Kidney (tissue), 14 donors: Measurements from ENCODE around the gene CLK2. TPM values are rescaled to one million over a fixed set of nuclear protein-coding genes. Genes with fewer than 3 reads are reported as not detected.

Experiments
- DNase-seq, 5 donors: peaks; one replicate each; pipeline ENCODE4 v3.0.0-alpha.2; 2013 to 2020
- FAIRE-seq: peaks from 2 replicates; lab custom pipeline; 2012; peaks lifted over from hg19 to GRCh38; lab: Jason Lieb, UNC
- H3K27ac ChIP-seq, 2 donors: one replicate each; pipeline ENCODE4 v1.7.0; 2013; ENCODE audit warnings: low read depth in 2 of 2, low read length in 2 of 2, inconsistent platforms in 1 of 2
- H3K27me3 ChIP-seq: one replicate; pipeline ENCODE4 v1.7.1; 2013; ENCODE audit warnings: low read length, inconsistent platforms; ENCODE audit not compliant: control insufficient read depth, insufficient read depth
- H3K36me3 ChIP-seq, 3 donors: one replicate each; pipeline versions ENCODE4 v1.7.0 to v1.7.1; 2013; ENCODE audit warnings: low read length in 3 of 3, control low read depth in 1 of 3, inconsistent platforms in 1 of 3; ENCODE audit not compliant: insufficient read depth in 3 of 3, control insufficient read depth in 2 of 3
- H3K4me1 ChIP-seq, 3 donors: one replicate each; pipeline versions ENCODE4 v1.7.0 to v1.7.1; 2013; ENCODE audit warnings: low read length in 3 of 3, inconsistent platforms in 1 of 3, low read depth in 1 of 3; ENCODE audit not compliant: control insufficient read depth in 2 of 3, insufficient read depth in 2 of 3
- H3K4me3 ChIP-seq, 3 donors: one replicate each; pipeline versions ENCODE4 v1.7.0 to v1.8.1; 2013; ENCODE audit warnings: low read length in 3 of 3, control low read depth in 1 of 3, inconsistent platforms in 1 of 3
- H3K9ac ChIP-seq, 3 donors: one replicate each; pipeline versions ENCODE4 v1.7.0 to v1.7.1; 2013; ENCODE audit warnings: low read length in 3 of 3, control low read depth in 1 of 3, inconsistent platforms in 1 of 3
- H3K9me3 ChIP-seq, 3 donors: one replicate each; pipeline versions ENCODE4 v1.7.0 to v1.7.1; 2013; ENCODE audit warnings: low read length in 3 of 3, control low read depth in 1 of 3, inconsistent platforms in 1 of 3; ENCODE audit not compliant: control insufficient read depth in 2 of 3, insufficient read depth in 1 of 3
- intact Hi-C: fragments of 100-400 bp; cut with DNase I; formaldehyde crosslinking; loops from one replicate; pipeline ENCODE4 v1.11.1; 2022
- polyA plus RNA-seq: library from polyadenylated mRNA; stranded (reverse); fragments of 350-450 nt; fragmentation: Illumina TruSeq; extraction: RNeasy Lipid Tissue Mini Kit (QIAGEN cat#74804); gene quantifications from one replicate; pipeline ENCODE4 v1.2.3, GENCODE V29; 2014; ENCODE audit warnings: low read depth, low replicate concordance; ENCODE audit not compliant: insufficient read depth
- total RNA-seq: library from RNA; stranded (reverse); fragmentation: NEBNext Ultra II Directional; extraction: Animal tissue kit (Norgen Biotek cat#: 25700); gene quantifications from one replicate; pipeline ENCODE4 v1.2.1, GENCODE V29; 2021
- TF ChIP-seq, protein P1 (sequence below): IDR thresholded peaks from 3 replicates; pipeline ENCODE4 v1.5.1; 2012; ENCODE audit warnings: mild to moderate bottlenecking, moderate library complexity, borderline replicate concordance; ENCODE audit not compliant: insufficient read depth; ENCODE audit errors: extremely low read depth
- donor health status: control.
- donor health status: control.
- donor health status: control.
- donor health status: control.
- donor health status: control.
- donor health status: DM: yes; HTN: yes; CAD: no.
- donor health status: Normal renal cell carcinoma (clear cell type).

Gene CLK2
- total and polyA plus RNA-seq, 2 donors from 2014 or later: 28.9 to 59.7 TPM

DNA sequence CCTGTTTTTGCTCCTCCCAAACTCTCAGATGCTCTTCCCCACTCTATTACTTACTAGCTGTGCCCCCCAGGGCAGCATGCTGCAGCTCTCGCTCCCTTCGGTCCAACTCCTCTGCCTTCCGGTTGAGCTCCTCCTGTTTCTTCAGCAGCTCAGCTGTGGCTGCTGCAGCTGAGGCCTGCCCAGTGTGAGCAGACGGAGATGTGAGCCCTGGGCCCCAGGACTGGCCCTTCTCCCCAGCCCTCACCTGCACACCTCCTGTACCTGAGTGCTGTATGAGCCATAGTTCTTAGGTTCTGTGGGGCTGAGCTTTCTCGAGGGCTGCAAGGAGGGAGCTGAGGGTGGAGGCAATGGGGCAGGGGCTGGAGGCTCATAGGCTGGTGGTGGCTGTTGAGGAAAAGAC is 13.0 kb downstream of the CLK2 start:
- TF ChIP-seq, protein P1, sequence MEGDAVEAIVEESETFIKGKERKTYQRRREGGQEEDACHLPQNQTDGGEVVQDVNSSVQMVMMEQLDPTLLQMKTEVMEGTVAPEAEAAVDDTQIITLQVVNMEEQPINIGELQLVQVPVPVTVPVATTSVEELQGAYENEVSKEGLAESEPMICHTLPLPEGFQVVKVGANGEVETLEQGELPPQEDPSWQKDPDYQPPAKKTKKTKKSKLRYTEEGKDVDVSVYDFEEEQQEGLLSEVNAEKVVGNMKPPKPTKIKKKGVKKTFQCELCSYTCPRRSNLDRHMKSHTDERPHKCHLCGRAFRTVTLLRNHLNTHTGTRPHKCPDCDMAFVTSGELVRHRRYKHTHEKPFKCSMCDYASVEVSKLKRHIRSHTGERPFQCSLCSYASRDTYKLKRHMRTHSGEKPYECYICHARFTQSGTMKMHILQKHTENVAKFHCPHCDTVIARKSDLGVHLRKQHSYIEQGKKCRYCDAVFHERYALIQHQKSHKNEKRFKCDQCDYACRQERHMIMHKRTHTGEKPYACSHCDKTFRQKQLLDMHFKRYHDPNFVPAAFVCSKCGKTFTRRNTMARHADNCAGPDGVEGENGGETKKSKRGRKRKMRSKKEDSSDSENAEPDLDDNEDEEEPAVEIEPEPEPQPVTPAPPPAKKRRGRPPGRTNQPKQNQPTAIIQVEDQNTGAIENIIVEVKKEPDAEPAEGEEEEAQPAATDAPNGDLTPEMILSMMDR: no peak
- intact Hi-C loops: no loop called here
- Histone ChIP-seq H3K9me3 (no peaks in the 10 kb centered on the region), H3K4me3 (peak overlapping the region in 1 of 3 donors; percentile 99), H3K27ac (no peak overlapping the region), H3K9ac (no peak overlapping the region), H3K36me3 (peaks cover 0 to 22% (median 13%) of the 10 kb centered on the region in 3 donors), H3K4me1 (peaks cover 0 to 20% (median 14%) of the 10 kb centered on the region in 3 donors), H3K27me3 (no peaks in the 10 kb centered on the region)
- FAIRE-seq: no peak
- DNase-seq: peak in 1 of 5 donors; percentile 42

DNA sequence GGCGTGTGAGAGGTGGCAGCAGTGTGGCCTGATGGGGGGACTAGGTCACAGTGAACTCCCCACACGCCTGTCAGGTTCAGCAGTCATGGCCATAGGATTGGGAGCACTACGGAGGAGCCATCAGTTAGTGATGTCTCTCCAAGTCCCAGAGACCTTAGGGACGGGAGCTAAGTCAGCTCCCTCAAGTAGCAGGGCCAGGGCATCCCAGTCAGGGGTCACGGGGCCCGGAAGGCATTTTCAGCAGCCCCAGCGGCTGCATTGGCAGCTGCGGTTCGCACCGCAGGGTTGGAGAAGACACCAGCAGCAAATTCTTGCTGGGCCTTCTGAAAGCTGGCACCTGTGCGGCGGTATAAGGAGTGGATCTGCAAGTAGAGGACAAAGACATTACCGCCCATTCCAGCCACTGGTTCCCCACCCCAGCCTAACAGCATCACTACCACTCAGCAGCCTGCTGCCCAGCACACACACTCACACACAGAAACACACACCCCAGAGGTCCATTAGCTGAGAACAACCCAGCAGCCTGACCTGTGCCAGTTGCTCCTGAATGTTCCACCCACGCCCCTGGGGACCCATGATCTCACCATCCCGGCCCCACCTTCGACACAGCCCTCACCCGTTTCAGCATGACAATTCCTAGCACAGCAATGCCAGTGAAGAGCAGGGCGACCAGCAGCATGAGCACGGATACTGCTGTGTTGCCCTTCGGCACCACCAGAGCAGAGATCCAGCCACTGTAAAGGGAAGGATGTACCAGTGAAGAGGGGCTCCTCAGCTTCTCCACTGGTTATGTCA is 17.0 kb downstream of the CLK2 start:
- no peaks in the 10 kb centered on the region for H3K27me3 ChIP-seq
- H3K9ac ChIP-seq: peak overlapping the region in 1 of 3 donors; percentile 85
- H3K36me3 ChIP-seq: peaks cover 0 to 5% (median 4%) of the 10 kb centered on the region in 3 donors
- H3K4me1 ChIP-seq: peaks cover 0 to 18% (median 17%) of the 10 kb centered on the region in 3 donors
- intact Hi-C loops: no loop called here
- H3K4me3 ChIP-seq: peak overlapping the region in 1 of 3 donors; percentile 71
- peak overlapping the region; percentile 96 to 98 for H3K27ac ChIP-seq
- TF ChIP-seq, protein P1: no peak
- peak in 1 of 5 donors; percentile 55 for DNase-seq
- no peak for FAIRE-seq
- H3K9me3 ChIP-seq: no peaks in the 10 kb centered on the region

DNA sequence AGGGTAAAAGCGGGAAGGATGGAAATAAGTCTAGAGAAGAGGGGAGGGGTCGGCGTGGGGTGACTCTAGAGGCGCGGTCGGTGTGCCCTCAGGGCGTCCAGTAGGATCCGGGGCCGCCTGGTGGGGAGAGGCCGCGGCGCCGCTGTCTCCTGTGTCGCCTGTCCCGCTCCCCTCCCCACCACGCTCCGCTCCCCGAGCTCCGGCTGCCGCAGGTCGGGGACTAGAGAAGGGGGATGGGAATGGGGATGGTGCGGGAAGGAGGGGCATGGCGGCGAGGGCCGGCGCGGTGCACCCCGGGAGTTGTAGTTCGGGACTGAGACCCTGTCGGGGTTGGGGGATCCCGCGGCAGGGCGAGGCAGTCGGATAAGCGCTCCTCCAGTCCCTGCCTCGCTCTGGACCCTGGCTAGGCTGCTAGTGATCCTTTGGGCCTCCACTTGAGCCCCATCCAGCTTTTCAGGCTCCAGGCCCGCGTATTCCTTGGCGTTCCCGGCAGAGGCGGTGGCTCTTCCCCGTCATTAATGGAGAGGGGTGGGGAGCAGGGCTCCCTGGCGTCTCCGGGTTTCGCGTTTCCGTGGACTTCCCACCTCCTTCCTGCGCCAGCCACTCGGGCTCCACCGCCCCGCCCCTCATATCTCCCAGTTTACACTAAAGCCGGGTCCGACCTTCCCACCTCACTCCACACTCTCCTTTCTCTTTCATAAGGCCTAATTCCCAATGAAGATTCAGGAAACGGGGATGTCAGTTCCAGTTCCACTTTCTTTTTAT is 17.9 kb downstream of the CLK2 start, which contains the start of gene ENTREP3:
Gene ENTREP3 (minus strand): TSS at position 241 of the 765 bp plus-strand sequence. CDS start 606 bp downstream, outside the sequence.
- Histone ChIP-seq H3K9me3 (no peaks in the 10 kb centered on the region), H3K36me3 (peaks cover 0 to 5% (median 4%) of the 10 kb centered on the region in 3 donors), H3K4me1 (peaks cover 0 to 18% (median 12%) of the 10 kb centered on the region in 3 donors), H3K4me3 (peak within 1 kb of the TSS; percentile 68 to 76 (median 71)), H3K27me3 (no peaks in the 10 kb centered on the region), H3K9ac (peak within 1 kb of the TSS; percentile 37 to 90 (median 85)), H3K27ac (peak within 1 kb of the TSS; percentile 96 to 98)
- peak; percentile 95 to 96 (median 95) for DNase-seq
- TF ChIP-seq, protein P1: no peak
- intact Hi-C loops: no loop called here
- no peak for FAIRE-seq
